ENCODE measurements around the gene CSF3.

DNA sequence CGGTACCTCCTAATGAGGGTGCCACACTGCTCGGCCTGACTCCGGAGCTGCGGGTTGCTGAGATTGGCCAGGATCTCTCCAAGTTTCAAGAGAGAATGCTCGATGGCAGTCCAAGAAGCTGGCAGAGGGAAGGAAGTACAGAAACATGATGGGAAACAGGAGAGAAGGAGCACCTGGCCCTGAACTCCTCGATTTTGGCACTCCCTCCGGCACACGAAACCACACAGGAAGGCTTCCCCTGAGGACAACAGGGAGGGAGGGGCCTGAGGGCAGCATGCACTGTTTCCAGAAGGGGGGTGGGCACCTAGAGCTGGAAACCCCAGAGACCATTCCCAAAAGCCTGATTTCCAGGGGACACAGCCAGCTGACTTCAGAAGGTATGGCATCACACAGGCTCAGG is 18.1 kb downstream of the CSF3 start:
- TF ChIP-seq, protein P1, sequence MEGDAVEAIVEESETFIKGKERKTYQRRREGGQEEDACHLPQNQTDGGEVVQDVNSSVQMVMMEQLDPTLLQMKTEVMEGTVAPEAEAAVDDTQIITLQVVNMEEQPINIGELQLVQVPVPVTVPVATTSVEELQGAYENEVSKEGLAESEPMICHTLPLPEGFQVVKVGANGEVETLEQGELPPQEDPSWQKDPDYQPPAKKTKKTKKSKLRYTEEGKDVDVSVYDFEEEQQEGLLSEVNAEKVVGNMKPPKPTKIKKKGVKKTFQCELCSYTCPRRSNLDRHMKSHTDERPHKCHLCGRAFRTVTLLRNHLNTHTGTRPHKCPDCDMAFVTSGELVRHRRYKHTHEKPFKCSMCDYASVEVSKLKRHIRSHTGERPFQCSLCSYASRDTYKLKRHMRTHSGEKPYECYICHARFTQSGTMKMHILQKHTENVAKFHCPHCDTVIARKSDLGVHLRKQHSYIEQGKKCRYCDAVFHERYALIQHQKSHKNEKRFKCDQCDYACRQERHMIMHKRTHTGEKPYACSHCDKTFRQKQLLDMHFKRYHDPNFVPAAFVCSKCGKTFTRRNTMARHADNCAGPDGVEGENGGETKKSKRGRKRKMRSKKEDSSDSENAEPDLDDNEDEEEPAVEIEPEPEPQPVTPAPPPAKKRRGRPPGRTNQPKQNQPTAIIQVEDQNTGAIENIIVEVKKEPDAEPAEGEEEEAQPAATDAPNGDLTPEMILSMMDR (IDR thresholded peaks at IDR 0.05; ENCODE audit: low read depth, low read length, missing input control): no peak
- TF ChIP-seq HNF4A (conservative IDR thresholded peaks at IDR 0.05) (no peak), RAD21 (IDR thresholded peaks at IDR 0.05) (no peak), TAF1 (conservative IDR thresholded peaks at IDR 0.05) (no peak), HNF4G (IDR thresholded peaks at IDR 0.05) (no peak), FOXA1 (IDR thresholded peaks at IDR 0.05) (no peak)
- TF ChIP-seq, protein P2, sequence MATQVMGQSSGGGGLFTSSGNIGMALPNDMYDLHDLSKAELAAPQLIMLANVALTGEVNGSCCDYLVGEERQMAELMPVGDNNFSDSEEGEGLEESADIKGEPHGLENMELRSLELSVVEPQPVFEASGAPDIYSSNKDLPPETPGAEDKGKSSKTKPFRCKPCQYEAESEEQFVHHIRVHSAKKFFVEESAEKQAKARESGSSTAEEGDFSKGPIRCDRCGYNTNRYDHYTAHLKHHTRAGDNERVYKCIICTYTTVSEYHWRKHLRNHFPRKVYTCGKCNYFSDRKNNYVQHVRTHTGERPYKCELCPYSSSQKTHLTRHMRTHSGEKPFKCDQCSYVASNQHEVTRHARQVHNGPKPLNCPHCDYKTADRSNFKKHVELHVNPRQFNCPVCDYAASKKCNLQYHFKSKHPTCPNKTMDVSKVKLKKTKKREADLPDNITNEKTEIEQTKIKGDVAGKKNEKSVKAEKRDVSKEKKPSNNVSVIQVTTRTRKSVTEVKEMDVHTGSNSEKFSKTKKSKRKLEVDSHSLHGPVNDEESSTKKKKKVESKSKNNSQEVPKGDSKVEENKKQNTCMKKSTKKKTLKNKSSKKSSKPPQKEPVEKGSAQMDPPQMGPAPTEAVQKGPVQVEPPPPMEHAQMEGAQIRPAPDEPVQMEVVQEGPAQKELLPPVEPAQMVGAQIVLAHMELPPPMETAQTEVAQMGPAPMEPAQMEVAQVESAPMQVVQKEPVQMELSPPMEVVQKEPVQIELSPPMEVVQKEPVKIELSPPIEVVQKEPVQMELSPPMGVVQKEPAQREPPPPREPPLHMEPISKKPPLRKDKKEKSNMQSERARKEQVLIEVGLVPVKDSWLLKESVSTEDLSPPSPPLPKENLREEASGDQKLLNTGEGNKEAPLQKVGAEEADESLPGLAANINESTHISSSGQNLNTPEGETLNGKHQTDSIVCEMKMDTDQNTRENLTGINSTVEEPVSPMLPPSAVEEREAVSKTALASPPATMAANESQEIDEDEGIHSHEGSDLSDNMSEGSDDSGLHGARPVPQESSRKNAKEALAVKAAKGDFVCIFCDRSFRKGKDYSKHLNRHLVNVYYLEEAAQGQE (IDR thresholded peaks at IDR 0.05): no peak
- TF ChIP-seq, protein P3, sequence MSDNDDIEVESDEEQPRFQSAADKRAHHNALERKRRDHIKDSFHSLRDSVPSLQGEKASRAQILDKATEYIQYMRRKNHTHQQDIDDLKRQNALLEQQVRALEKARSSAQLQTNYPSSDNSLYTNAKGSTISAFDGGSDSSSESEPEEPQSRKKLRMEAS (IDR thresholded peaks at IDR 0.05): no peak
- TF ChIP-seq, protein P4, sequence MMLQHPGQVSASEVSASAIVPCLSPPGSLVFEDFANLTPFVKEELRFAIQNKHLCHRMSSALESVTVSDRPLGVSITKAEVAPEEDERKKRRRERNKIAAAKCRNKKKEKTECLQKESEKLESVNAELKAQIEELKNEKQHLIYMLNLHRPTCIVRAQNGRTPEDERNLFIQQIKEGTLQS (IDR thresholded peaks at IDR 0.05): no peak

Measured in liver (tissue), 3 donors.